H1 (cell line): ENCODE results near the gene CREB3L4.

Experiments
- EZH2 ChIP-seq: fragments of 200-600 bp; sonication (generic); IDR thresholded peaks from 2 replicates; pipeline ENCODE4 v1.7.1; 2012; ENCODE audit warnings: low read depth, mild to moderate bottlenecking, moderate library complexity, low read length, inconsistent platforms; ENCODE audit not compliant: severe bottlenecking
- MAFK ChIP-seq: IDR thresholded peaks from 2 replicates; pipeline ENCODE4 v1.6.1; 2012; ENCODE audit warnings: low read depth, mild to moderate bottlenecking, improper control_type of control experiment, low read length
- POLR2AphosphoS5 ChIP-seq: IDR thresholded peaks from 2 replicates; pipeline ENCODE4 v1.6.1; 2011; ENCODE audit warnings: low read depth, low read length
- SP1 ChIP-seq: IDR thresholded peaks from 2 replicates; pipeline ENCODE4 v1.6.1; 2011; ENCODE audit warnings: low read depth, low read length
- SUZ12 ChIP-seq: fragments of 200-600 bp; sonication (generic); IDR thresholded peaks from 2 replicates; pipeline ENCODE4 v1.6.1; 2012; ENCODE audit warnings: mild to moderate bottlenecking, inconsistent platforms, low read length, moderate library complexity, mixed read lengths
- TBP ChIP-seq: IDR thresholded peaks from 2 replicates; pipeline ENCODE4 v1.6.1; 2011; ENCODE audit warnings: low read depth, low read length, improper control_type of control experiment
- TF ChIP-seq, protein P1 (sequence below), 3 experiments: IDR thresholded peaks; 1 replicate in 2 of 3; 2 replicates in 1 of 3; pipeline versions ENCODE4 v1.5.1 to v1.6.1; 2011; ENCODE audit warnings: low read length in 3 of 3, mild to moderate bottlenecking in 3 of 3, inconsistent platforms in 2 of 3, low read depth in 1 of 3, moderate library complexity in 1 of 3; ENCODE audit not compliant: insufficient read depth in 1 of 3; ENCODE audit errors: control extremely low read depth in 1 of 3
- TF ChIP-seq, protein P2 (sequence below): IDR thresholded peaks from 2 replicates; pipeline ENCODE4 v1.6.1; 2012; ENCODE audit warnings: inconsistent platforms

DNA sequence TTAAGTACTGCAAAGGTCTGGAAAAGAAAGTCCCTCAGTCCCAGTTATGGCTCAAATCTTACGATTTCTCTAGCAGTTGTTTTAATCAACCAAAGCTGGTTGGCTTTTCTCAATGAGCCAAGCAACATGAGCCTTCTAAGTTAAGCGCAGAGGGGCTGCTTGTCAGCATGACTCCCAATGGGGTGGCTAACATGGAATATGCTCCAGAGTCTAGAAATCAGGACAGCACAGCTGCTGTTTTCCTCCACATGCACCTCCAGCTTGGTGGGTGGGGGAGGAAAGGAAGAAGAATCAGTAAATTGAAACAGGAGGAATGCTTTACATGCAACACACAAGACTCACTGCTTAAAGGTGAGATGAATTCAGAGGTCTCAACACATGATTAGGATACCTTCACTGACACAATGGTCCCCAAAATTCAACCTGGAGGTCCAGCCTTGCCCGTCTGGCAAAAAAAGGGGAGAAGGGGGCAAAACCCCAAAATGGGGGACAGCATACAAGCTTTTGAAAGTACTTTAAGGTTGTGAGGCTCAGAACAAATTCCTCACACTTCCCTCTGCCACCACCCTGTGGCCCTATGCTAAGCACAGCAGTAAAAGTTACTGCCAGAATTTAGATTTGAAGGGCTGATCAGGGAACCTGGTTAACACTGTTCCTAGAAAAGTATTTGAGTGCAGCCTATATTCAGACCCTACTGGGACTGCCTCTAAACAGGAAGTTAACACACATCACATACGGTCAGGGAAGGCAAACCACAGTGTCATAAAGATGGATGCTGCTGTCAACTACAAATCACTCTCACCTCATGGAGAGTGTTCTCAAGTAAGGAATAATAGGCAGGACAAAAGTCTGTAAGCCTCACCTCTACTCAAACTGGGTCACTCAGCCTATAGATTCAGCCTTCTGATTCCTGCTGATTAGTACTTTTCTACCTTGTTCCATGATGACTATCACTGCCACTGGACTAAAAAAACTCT lies 47.5 kb upstream of the CREB3L4 start:
- TF ChIP-seq, protein P1, sequence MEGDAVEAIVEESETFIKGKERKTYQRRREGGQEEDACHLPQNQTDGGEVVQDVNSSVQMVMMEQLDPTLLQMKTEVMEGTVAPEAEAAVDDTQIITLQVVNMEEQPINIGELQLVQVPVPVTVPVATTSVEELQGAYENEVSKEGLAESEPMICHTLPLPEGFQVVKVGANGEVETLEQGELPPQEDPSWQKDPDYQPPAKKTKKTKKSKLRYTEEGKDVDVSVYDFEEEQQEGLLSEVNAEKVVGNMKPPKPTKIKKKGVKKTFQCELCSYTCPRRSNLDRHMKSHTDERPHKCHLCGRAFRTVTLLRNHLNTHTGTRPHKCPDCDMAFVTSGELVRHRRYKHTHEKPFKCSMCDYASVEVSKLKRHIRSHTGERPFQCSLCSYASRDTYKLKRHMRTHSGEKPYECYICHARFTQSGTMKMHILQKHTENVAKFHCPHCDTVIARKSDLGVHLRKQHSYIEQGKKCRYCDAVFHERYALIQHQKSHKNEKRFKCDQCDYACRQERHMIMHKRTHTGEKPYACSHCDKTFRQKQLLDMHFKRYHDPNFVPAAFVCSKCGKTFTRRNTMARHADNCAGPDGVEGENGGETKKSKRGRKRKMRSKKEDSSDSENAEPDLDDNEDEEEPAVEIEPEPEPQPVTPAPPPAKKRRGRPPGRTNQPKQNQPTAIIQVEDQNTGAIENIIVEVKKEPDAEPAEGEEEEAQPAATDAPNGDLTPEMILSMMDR (IDR thresholded peaks at IDR 0.05; ENCODE audit: control extremely low read depth in 1 of 3, insufficient read depth in 1 of 3, low read depth in 1 of 3, low read length in 3 of 3) = peak in 1 of 3 experiments; percentile 30; a peak in 1 of 4 replicates
- TF ChIP-seq SP1 (no peak), POLR2AphosphoS5 (no peak), MAFK (no peak), SUZ12 (no peak), TBP (no peak), EZH2 (no peak)
- TF ChIP-seq, protein P2, sequence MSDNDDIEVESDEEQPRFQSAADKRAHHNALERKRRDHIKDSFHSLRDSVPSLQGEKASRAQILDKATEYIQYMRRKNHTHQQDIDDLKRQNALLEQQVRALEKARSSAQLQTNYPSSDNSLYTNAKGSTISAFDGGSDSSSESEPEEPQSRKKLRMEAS = no peak
